ENCODE data around the gene EFHC1. TPM values are rescaled to one million over a fixed set of nuclear protein-coding genes. Genes with fewer than 3 reads are reported as not detected.
A peak's percentile ranks its signal among the peaks of the same experiment; 100 is the strongest.

Gene EFHC1
- total and polyA plus RNA-seq, 2 donors from 2014 or later: 25.4 to 33.9 TPM

DNA sequence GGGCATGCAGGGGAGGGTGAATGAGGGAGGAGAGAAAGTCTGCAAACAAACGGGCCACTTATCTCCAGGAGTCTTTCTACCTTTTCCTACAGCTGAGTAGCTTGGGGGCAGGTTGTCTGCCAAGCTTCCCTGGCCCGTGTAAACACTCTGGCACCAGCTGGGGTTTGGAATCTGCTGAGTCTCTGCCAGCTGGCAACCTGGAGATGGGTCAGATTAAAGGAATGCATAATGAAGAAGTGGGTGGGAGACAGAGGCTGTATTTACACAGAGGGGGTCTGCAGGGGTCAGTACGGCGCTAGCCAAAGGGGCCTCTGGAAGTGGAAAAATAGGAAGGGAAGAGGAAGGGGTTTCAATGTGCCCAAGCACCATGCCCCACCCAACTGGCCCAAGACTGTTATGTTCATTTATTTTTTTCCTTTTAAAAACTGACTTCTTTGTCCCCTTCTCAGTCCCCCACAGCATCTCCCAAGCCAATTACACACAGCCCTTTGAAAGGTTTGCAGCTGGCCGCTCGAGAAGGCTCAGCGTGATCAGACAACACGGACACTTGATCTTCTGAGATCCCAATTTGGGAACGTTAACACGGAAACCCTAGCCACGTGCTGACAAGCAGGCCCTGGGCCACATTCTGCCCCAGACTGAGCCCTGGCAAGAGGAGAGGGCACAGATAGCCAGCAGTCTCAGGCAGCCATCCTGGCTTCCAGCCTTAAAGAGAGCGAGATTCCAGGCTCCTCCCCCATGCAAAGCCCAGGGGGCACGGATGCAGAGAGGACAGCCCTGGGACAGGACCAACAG, 131.5 kb downstream of the EFHC1 start:
- Histone ChIP-seq H3K4me3 (ENCODE audit: low read length in 3 of 3) (peak overlapping the region in 1 of 3 donors; percentile 25), H3K36me3 (ENCODE audit: control insufficient read depth in 2 of 3, insufficient read depth in 3 of 3, low read length in 3 of 3) (no peaks in the 10 kb centered on the region), H3K27me3 (ENCODE audit: control insufficient read depth, insufficient read depth, low read length) (no peaks in the 10 kb centered on the region), H3K27ac (ENCODE audit: low read depth in 2 of 2, low read length in 2 of 2) (no peak overlapping the region), H3K9ac (ENCODE audit: low read length in 3 of 3) (no peak overlapping the region), H3K9me3 (ENCODE audit: control insufficient read depth in 2 of 3, insufficient read depth in 1 of 3, low read length in 3 of 3) (no peaks in the 10 kb centered on the region), H3K4me1 (ENCODE audit: control insufficient read depth in 2 of 3, insufficient read depth in 2 of 3, low read depth in 1 of 3, low read length in 3 of 3) (peaks cover 2 to 20% (median 15%) of the 10 kb centered on the region in 3 donors)
- DNase-seq (peak in 4 of 5 donors; percentile 73 to 88 (median 76)), FAIRE-seq (no peak)
- intact Hi-C loops (cut with DNase I): no loop called here
- TF ChIP-seq, protein P1, sequence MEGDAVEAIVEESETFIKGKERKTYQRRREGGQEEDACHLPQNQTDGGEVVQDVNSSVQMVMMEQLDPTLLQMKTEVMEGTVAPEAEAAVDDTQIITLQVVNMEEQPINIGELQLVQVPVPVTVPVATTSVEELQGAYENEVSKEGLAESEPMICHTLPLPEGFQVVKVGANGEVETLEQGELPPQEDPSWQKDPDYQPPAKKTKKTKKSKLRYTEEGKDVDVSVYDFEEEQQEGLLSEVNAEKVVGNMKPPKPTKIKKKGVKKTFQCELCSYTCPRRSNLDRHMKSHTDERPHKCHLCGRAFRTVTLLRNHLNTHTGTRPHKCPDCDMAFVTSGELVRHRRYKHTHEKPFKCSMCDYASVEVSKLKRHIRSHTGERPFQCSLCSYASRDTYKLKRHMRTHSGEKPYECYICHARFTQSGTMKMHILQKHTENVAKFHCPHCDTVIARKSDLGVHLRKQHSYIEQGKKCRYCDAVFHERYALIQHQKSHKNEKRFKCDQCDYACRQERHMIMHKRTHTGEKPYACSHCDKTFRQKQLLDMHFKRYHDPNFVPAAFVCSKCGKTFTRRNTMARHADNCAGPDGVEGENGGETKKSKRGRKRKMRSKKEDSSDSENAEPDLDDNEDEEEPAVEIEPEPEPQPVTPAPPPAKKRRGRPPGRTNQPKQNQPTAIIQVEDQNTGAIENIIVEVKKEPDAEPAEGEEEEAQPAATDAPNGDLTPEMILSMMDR (IDR thresholded peaks at IDR 0.05; ENCODE audit: borderline replicate concordance, extremely low read depth, insufficient read depth): no peak

DNA sequence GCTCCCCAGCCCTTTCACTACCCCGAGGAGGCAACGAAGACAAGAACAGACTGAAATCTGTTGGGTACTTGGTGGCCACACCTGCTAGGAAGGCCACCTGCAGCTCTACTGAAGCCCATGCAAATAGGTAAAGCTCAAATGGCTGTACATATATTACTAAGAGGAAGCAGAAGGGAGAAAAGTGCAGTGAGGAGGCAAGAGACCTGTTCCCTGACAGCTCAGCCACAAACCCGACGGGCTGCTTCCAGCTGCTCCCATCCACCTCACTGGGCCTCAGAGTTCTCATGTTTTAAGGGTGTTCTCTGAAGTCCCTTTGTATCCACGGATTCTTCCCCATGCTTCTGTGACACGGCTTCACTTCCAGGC, 132.1 kb downstream of the EFHC1 start:
- Histone ChIP-seq H3K4me3 (ENCODE audit: low read length in 3 of 3) (peak overlapping the region in 1 of 3 donors; percentile 25), H3K27me3 (ENCODE audit: control insufficient read depth, insufficient read depth, low read length) (no peaks in the 10 kb centered on the region), H3K36me3 (ENCODE audit: control insufficient read depth in 2 of 3, insufficient read depth in 3 of 3, low read length in 3 of 3) (no peaks in the 10 kb centered on the region), H3K9me3 (ENCODE audit: control insufficient read depth in 2 of 3, insufficient read depth in 1 of 3, low read length in 3 of 3) (no peaks in the 10 kb centered on the region), H3K4me1 (ENCODE audit: control insufficient read depth in 2 of 3, insufficient read depth in 2 of 3, low read depth in 1 of 3, low read length in 3 of 3) (peaks cover 2 to 18% (median 15%) of the 10 kb centered on the region in 3 donors), H3K9ac (ENCODE audit: low read length in 3 of 3) (no peak overlapping the region), H3K27ac (ENCODE audit: low read depth in 2 of 2, low read length in 2 of 2) (no peak overlapping the region)
- intact Hi-C loops (cut with DNase I): no loop called here
- TF ChIP-seq, protein P1 (IDR thresholded peaks at IDR 0.05; ENCODE audit: borderline replicate concordance, extremely low read depth, insufficient read depth): no peak
- FAIRE-seq (no peak), DNase-seq (peak in 1 of 5 donors; percentile 36)

DNA sequence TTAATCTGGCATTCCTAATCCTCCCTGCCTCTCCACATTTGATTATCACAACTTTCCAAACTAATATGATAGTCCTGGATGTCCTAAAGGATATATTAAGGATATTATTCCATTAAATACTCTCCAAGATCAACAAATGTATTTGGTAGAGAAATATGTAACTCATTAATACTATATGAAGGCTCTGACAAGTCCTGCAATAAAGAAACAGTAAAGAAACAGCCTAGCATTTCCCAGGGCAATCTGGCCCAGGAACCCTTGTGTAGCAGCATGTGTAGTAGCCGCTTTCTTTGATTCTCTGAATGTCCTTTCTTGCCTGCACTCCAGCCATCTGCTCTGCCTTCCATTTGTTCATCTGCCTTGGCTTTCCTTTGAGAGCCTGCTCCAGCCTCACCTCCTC, 133.0 kb downstream of the EFHC1 start:
- Histone ChIP-seq H3K27ac (ENCODE audit: low read depth in 2 of 2, low read length in 2 of 2) (no peak overlapping the region), H3K9ac (ENCODE audit: low read length in 3 of 3) (no peak overlapping the region), H3K4me1 (ENCODE audit: control insufficient read depth in 2 of 3, insufficient read depth in 2 of 3, low read depth in 1 of 3, low read length in 3 of 3) (peaks cover 2 to 21% (median 15%) of the 10 kb centered on the region in 3 donors), H3K4me3 (ENCODE audit: low read length in 3 of 3) (no peak overlapping the region), H3K36me3 (ENCODE audit: control insufficient read depth in 2 of 3, insufficient read depth in 3 of 3, low read length in 3 of 3) (no peaks in the 10 kb centered on the region), H3K27me3 (ENCODE audit: control insufficient read depth, insufficient read depth, low read length) (no peaks in the 10 kb centered on the region), H3K9me3 (ENCODE audit: control insufficient read depth in 2 of 3, insufficient read depth in 1 of 3, low read length in 3 of 3) (no peaks in the 10 kb centered on the region)
- DNase-seq (no peak), FAIRE-seq (no peak)
- TF ChIP-seq, protein P1 (IDR thresholded peaks at IDR 0.05; ENCODE audit: borderline replicate concordance, extremely low read depth, insufficient read depth): no peak
- intact Hi-C loops (cut with DNase I): no loop called here

Measured in kidney (tissue), 14 donors.